SK-N-SH (cell line): ENCODE results near the gene ZSWIM1.

Experiments used
- RCOR1 ChIP-seq: fragments of 150-350 bp; IDR thresholded peaks from 2 replicates; pipeline ENCODE4 v1.6.1; 2017; ENCODE audit warnings: antibody characterized with exemption, low read length
- SMC3 ChIP-seq: IDR thresholded peaks from 2 replicates; pipeline ENCODE4 v1.6.1; 2012; ENCODE audit warnings: low read depth, low read length, improper control_type of control experiment
- TF ChIP-seq, protein P1 (sequence below): IDR thresholded peaks from 2 replicates; pipeline ENCODE4 v1.4.0; 2012; ENCODE audit warnings: low read depth, borderline replicate concordance

DNA sequence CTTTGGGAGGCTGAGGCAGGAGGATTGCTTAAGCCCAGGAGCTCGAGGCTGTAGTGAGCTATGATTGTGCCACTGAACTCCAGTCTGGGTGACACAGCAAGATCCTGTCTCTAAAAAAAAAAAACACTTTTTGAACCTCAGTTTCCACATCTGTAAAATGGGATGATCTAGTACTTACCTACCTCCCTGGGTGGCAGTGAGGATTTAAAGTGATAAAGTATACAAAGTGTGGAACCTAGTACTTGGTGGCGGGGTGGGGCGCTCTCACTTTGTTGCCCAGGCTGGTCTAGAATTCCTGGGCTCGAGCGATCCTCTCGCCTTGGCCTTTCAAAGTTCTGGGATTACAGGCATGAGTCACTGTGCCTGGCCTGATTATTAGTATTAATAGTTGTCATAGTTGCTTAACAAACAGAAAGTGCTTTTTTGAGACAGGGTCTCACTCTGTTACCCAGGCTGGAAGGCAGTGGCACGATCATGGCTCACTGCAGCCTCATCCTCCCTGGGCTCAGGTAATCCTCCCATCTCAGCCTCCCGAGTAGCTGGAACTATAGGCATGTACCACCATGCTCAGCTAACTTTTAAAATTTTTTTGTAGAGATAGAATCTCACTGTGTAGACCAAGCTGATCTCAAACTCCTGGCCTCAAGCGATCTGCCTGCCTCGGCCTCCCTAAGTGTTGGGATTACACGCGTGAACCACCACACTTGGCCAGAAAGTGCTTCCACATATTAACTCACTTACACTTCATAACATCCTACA lies 37.9 kb downstream of the ZSWIM1 start:
- TF ChIP-seq RCOR1: no peak
- TF ChIP-seq SMC3: no peak
- TF ChIP-seq, protein P1, sequence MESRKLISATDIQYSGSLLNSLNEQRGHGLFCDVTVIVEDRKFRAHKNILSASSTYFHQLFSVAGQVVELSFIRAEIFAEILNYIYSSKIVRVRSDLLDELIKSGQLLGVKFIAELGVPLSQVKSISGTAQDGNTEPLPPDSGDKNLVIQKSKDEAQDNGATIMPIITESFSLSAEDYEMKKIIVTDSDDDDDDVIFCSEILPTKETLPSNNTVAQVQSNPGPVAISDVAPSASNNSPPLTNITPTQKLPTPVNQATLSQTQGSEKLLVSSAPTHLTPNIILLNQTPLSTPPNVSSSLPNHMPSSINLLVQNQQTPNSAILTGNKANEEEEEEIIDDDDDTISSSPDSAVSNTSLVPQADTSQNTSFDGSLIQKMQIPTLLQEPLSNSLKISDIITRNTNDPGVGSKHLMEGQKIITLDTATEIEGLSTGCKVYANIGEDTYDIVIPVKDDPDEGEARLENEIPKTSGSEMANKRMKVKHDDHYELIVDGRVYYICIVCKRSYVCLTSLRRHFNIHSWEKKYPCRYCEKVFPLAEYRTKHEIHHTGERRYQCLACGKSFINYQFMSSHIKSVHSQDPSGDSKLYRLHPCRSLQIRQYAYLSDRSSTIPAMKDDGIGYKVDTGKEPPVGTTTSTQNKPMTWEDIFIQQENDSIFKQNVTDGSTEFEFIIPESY: no peak
